NK-92 treated with Interleukin-12 subunit alpha and Interleukin-12 subunit beta, amount 100 ng/mL, for 24 hours (cell line): ENCODE results near the gene ANAPC2.

Experiments used
- DNase-seq: peaks from one replicate; lab custom pipeline; 2025; lab: John Stamatoyannopoulos, UW

Gene ANAPC2

DNA sequence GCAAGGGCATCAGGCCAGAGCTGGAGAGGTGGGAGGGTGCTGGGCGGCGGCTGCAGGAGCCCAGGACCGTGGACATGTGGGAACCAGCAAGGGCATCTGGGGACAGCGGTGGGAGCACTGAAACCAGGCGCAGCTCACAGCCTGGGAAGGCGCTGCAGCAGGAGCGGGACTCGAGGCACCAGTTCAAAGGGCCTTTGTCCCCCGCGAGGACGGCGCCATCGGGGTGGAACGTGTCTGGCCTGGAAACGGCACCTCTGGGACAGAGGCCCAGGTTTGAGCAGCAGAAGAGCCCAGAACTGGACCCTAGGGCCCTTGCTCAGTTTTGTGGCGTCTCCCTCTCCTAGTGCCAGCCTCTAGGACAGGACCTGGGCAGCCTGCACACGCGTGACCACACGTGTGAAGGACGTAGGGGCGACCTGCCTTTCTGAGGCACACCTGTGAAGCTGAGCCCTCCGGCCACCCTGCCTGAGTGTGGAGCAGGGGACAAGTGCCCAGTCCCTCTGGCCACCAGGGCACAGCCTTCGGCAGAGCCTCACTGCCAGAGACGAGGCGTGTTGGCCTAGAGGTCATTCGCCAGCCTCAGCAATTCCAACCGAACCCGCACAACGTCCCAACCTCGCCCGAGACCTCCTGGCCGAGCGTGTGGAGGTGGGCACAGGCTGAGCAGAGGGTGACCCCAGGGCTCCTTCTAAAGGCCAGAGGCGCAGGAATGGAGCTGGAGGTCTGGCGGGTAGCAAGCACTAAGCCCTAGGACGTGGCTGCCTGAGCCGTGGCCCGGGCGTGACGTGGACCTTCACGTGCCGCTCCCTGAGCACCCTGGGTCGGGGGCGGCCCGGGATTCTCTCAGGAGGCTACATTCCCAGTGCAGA is 14.3 kb downstream of the ANAPC2 start:
- no peak for DNase-seq

DNA sequence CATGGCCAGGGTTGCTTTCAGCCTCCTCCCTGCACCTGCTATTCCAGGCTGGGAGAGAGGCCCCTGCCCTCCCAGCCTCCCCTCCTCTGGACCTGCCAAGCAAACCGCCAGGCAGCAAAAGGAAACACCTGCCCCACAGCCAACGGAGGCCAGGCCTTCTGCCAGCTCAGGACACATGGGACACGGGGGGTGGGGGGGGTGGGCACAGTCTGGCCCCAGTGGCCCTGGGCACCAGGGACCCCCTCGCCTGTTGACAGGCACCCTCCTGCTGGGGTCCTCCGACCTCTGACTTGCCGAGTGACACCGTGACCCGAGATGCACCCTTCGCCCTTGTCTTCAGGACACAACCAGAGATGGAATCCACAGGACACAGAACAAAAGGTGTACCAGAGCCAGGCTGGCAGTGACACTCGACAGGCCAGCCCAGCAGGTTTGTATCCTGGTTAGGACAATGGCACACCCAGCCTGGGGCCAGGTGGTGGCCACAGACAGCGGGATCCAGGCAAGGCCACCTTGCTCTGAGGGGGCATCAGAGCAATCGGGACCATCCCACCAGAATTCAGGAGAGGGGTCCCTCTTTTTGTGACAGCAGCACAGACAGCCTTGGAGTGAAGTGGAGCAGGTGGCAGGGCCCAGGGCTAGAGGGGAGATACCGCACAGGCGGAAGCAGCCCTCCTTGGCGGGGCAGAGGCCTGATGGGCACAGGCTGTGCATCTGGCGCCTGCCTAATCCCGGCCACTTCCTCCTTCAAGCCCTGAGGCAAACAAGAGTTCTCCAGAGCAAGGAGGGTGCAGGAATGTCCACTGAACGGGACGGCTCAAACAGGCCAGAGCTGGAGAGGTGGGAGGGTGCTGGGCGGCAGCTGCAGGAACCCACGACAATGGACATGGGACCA is 15.2 kb downstream of the ANAPC2 start:
- DNase-seq, result no peak

DNA sequence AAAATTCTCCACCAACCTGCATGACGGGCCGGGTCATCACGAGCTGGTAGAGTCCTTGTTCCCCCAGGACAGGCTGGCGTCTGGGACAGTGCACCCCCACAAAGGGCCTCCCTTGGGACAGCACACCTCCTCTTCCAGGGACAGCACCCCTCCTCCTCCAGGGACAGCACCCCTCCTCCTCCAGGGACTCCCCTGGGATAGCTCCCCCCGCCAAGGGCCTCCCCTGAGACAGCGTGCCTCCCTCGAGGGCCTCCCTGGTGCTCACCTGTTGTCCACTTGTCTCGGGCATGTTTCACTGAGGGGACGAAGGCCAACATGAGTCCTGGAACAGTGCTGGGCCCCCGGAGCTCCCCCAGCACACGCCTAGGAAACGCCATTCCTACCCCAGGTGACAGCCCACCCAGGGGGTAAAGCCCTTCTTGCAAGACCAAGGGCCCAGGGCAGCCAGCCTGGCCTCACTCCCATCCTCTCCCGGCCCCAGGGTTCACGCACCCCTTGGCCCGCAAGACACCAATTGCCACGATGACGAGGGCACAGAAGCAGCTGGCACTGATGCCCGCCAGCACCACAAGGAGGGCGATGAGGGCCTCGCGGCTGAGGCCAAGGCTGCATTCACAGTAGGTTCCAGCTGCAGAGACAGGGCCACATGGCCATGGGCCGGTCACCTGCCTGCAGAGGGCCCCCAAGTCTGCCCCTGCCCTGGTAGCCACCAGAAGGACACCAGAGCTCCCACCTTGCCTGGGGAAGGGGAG is 17.0 kb downstream of the ANAPC2 start:
- DNase-seq, result no peak

DNA sequence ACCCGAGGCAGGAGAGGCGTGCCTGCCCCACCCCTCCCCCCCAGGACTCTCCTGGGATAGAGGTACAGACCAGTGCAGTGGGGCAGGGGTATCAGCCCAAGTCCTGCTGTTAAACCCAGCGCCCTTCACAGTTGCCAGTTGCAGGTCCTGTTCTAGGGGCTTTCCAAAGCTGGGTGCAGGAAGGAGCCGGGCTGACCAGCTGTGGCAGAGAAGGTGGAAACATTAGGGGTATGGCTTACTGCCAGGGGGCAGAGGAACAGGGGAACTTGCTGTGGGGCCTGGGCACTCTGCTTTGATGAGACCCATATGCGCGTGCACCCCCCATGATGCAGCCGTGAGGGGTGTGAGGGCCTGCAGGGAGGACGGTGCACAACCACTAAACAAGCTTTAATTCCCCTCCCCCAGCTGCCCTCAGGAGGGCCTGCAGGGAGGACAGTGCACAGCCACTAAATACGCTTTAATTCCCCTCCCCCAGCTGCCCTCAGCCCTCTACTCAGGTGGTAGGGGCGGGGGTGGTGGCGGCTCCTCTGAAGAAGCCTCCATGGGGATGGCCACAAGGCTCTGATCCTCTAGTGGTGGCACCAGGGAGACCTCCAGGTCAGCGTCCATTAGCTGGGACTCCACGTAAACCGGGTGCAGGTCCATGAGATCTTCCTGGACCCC is 17.7 kb downstream of the ANAPC2 start:
- no peak for DNase-seq

DNA sequence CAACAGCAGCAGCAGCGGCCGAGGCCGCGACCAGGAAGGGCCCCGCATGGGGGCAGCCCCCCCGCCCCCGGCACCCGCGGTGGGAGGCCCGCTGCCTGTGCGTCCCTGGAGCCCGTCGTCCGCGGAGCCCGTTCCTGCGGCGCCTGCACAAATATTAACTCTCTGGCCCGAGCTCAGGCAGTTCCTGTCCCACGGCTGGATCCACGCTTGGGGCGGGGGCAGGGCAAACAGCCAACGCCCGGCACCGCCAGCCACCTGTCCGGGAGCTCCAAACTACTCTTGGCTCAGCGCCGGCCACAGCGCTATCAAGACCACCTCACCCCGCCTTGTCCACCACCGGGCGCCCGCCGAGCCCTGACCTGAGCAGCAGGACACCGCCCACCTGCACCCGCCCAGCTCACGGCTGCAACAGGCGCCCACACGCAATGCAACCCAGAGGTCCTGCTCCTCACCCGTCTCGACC is 18.4 kb downstream of the ANAPC2 start, which contains the start of gene LRRC26:
LRRC26 (minus strand) TSS at position 156 of the 463 bp plus-strand sequence; CDS start at position 48, 108 bp downstream.
- DNase-seq, result no peak

DNA sequence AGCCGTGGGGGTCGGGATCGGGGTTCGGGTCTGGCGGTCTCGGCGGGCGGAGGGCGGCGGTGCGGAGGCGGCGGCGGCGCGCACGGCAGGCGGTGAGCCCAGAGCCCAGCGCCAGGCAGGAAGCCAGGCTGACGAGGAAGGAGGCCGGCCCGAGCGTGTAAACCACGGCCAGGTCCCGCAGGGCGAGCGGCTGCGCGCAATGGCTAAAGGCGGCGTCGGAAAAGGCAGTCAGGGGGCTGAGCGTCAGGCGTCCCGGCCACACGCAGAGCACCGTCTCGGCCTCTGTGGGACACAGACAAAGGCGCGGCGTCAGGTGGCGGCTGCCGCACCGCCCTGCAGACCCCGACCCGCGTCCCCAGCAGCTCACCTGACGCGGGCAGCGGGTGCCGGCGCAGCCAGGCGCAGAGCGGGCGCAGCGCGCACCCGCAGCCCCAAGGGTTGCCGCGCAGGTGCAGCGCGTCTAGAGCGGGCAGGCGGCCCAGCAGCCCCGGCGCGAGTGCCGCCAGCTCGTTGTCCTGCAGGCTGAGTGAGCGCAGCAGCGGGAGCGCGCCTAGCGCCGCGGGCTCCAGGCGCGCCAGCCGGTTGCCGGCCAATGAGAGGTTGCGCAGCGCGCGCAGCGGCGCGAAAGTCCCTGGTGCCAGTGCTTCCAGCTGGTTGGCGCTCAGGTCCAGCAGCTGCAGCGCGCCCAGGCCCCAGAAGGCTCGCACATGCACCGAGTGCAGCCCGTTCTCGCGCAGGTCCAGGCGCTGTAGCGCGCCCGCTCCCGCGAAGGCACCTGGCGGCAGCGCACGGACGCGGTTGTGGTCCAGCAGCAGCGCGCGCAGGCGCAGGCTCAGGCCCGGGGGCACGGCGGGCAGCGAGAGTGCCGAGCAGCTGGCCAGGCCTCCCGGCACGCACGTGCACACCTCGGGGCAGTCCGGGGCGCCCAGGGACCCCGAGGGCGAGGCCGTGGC is 19.2 kb downstream of the ANAPC2 start:
- DNase-seq, result no peak

DNA sequence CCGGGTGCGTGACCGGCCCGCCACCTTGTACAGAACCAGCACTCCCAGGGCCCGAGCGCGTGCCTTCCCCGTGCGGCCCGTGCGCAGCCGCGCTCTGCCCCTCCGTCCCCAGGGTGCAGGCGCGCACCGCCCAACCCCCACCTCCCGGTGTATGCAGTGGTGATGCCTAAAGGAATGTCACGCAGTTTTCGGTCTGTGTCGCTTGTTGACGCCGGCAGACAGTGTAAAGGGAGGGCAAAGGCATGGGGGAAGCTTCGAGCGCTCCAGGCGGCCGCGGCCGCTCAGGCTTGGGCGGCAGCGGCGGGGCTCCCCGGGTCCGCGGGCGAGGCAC is 19.8 kb downstream of the ANAPC2 start:
- no peak for DNase-seq

DNA sequence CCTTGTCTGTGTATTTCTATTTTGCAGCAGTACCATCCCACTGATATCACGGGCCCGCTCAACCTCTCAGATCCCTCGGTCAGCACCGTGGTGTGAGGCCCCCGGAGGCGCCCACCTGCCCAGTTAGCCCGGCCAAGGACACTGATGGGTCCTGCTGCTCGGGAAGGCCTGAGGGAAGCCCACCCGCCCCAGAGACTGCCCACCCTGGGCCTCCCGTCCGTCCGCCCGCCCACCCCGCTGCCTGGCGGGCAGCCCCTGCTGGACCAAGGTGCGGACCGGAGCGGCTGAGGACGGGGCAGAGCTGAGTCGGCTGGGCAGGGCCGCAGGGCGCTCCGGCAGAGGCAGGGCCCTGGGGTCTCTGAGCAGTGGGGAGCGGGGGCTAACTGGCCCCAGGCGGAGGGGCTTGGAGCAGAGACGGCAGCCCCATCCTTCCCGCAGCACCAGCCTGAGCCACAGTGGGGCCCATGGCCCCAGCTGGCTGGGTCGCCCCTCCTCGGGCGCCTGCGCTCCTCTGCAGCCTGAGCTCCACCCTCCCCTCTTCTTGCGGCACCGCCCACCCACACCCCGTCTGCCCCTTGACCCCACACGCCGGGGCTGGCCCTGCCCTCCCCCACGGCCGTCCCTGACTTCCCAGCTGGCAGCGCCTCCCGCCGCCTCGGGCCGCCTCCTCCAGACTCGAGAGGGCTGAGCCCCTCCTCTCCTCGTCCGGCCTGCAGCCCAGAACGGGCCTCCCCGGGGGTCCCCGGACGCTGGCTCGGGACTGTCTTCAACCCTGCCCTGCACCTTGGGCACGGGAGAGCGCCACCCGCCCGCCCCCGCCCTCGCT is 20.4 kb downstream of the ANAPC2 start:
- no peak for DNase-seq

DNA sequence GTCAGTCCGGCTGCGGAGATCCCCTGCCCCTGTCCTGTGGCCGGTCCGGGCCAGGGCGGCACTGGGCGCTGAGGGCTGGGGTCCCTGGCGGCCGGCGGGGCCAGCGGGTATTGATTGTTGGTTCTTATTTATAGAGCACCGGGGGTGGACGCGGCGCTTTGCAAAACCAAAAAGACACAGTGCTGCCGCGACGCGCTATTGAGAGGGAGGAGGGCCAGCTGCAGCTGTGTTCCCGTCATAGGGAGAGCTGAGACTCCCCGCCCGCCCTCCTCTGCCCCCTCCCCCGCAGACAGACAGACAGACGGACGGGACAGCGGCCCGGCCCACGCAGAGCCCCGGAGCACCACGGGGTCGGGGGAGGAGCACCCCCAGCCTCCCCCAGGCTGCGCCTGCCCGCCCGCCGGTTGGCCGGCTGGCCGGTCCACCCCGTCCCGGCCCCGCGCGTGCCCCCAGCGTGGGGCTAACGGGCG is 21.0 kb downstream of the ANAPC2 start:
- DNase-seq, result no peak

DNA sequence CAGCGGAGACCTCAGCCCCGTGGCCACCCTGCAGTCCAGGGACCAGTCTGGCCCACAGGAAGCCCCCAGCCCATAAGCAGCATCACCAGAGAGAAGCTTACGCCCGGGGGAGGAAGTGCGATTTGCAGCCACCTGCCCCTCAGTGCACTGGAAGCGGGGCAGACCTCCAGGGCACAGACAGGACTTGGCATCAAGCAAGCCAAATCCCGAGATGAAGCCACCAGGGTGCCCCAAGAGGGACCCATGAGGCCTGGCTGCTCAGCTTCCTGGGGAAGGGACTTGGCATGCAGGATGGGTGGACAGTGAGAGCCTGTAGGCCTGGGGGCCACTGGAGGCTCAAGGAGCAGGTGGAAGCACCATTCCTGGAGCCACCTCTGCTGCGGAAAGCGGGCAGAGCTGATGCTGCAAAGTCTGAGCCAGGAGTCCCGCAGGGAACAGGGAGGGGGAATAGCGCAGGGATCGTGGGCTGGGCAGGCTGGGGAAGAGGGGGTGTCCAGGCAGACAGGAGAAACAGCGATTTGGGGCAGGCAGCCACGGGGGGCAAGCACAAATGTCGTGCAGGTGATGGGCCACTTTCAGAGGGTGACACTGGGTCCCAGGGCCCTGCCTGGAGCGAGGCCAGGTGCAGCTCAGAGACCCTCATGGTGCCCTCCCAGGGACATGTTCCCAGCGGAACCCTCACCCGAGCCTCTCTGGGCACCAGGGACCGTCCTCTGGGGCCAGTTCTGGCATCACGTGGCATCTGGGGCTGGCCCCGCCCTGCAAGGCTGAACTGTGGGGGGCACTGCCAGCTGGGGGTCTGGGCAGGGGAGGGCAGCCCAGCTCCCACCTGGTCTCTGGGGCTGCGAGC is 21.8 kb downstream of the ANAPC2 start:
- no peak for DNase-seq

DNA sequence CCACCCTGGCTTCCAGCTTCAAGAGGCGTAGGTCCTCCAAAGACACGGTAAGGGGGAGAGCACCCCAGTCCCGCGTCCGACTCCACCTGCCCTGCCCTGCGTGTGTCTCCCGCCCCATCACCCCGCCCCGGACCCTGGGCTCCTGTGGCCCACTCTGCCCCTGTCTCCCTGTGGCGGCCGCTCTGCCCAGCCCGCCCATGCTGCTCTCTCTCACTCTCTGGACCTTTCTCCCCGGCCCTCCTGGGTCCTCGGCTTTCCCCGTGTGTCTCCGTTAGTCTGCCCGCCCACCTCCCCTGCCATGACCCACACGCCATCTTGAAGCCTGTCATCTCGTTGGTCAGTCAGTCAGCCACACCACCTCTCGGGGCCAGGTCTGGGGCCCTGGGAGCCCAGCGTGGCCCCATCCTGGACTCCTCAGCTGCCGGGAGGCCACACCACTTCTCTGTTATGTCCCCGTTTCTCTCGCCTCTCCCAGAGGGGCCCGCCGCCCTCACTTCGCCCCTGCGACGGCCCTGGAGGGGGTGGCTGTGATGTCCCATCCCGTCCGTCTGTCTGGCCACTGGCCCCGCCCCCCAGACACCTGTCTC is 23.0 kb downstream of the ANAPC2 start:
- no peak for DNase-seq

DNA sequence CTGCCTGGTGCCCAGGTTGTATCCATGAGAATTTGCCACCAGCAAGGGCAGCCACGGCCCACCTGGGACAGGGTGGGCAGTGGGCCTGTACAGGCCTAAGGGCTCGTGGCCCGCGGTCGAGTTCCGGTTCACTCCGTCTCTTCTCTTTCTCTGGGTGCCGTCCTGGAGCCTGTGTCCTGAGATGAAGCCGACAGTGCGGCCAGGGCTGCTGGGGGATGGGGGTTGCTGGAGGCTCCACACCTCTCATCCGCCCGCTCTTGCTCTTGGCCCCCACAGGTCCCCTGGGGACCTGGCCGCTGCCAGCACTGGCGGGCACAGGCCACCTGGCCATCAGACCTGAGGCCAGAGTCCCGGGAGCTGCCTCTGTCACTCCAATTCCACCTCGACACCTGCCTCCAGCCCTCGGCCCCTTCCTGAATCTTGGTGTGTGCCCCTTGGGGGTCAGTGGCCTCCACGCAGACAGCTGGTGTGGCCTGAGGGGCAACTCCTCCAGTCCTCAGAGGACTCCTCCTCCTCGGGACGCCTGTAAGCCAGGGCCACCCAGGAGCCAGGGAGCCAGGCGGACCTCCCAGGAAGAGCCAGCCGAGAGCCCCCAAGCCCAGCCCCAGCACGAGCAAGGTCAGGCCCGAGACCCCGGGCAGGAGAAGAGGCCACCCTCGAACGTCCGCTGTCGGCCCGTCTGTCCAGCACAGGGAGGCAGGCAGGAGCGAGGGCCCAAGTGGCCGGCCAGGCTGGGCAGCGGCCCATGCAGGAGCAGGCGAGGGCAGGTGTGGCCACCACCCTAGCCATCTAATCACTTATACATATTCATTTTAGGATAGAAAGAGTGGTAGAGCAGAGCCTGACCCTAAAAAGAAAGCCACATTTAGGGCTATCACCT is 23.8 kb downstream of the ANAPC2 start:
- no peak for DNase-seq

DNA sequence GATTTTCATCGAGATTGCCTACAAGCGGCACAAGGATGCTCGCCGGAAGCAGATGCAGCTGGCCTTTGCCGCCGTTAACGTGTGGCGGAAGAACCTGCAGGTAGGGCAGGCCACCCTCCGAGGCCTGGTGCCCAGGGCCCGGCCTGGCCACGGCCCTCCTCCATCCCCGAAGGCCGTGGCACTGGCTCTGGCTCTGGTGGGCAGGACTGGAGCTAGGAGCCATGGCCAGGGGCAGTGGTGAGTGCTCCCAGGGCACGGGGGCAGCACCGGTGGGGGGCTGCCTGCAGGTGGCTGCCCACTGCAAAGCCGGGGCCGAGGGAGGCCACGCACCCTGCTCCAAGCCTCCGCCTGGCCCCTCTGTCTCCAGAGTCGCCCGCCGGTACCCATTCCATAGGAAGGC is 24.6 kb downstream of the ANAPC2 start:
- no peak for DNase-seq

DNA sequence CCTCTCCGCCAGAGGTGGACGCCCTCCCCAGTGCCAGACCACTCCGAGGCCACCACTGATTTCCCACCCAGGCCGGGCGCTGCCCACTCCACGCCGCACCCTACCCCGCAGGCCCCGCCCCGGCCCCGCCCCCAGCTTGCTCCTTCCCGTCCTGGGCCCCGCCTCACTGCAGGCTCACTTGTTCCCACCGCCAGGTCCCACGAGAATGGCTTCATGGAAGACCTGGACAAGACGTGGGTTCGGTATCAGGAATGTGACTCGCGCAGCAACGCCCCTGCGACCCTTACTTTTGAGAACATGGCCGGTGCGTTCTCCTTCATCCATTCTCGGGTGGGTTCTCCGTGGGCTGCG is 25.0 kb downstream of the ANAPC2 start:
- DNase-seq, result no peak

DNA sequence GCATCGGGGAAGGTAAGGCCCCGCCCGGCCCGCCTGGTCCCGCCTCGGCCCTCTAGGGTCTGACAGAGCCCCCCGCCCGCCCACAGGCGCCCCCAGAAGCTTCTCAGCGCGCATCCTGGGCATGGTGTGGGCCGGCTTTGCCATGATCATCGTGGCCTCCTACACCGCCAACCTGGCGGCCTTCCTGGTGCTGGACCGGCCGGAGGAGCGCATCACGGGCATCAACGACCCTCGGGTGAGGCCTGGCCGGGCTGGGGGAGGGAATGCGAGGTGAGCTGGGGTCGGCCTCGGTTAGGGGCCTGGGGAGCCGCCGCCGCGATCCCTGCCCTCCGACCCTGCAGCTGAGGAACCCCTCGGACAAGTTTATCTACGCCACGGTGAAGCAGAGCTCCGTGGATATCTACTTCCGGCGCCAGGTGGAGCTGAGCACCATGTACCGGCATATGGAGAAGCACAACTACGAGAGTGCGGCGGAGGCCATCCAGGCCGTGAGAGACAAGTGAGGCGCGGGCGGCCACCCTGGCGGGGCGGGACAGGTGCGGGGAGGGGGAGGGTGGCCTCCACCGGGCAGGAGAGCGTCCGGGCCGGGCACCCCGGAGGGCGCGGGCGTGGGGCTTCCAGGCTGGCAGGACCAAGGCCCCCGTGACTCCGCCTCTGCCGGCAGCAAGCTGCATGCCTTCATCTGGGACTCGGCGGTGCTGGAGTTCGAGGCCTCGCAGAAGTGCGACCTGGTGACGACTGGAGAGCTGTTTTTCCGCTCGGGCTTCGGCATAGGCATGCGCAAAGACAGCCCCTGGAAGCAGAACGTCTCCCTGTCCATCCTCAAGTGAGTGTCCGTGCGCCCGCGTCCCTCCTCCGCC is 25.6 kb downstream of the ANAPC2 start:
- no peak for DNase-seq
